ENCODE measurements around the gene MCU.
"Not testable (repeated sequence)": the region's sequence is repeated elsewhere in the genome, so short reads cannot be mapped to it uniquely, and the experiment has no call there.

The MCU gene

GRCh38 chr10:72746426-72747363, 54.8 kb downstream of the MCU start:
- in situ Hi-C loops (cut with HindIII; ENCODE audit: low pct_ligation_motif_present, low pct_unique_long_range_greater_than_20kb, low sequenced_read_pairs): no loop called here
- no peak for DNase-seq

- in situ Hi-C loops (cut with HindIII; ENCODE audit: low pct_ligation_motif_present, low pct_unique_long_range_greater_than_20kb, low sequenced_read_pairs): no loop called here
- no peak for DNase-seq
Observed at GRCh38 chr10:72747521-72747920, 55.6 kb downstream of the MCU start.

GRCh38 chr10:72753760-72754231, 61.9 kb downstream of the MCU start:
- DNase-seq: no peak
- in situ Hi-C loops (cut with HindIII; ENCODE audit: low pct_ligation_motif_present, low pct_unique_long_range_greater_than_20kb, low sequenced_read_pairs): no loop called here

- in situ Hi-C loops (cut with HindIII; ENCODE audit: low pct_ligation_motif_present, low pct_unique_long_range_greater_than_20kb, low sequenced_read_pairs): no loop called here
- DNase-seq: no peak
Observed at GRCh38 chr10:72754275-72755032, 62.5 kb downstream of the MCU start.

- no peak for DNase-seq
- in situ Hi-C loops (cut with HindIII; ENCODE audit: low pct_ligation_motif_present, low pct_unique_long_range_greater_than_20kb, low sequenced_read_pairs): no loop called here
Observed at GRCh38 chr10:72756674-72757385, 64.9 kb downstream of the MCU start.

- DNase-seq: no peak
- in situ Hi-C loops (cut with HindIII; ENCODE audit: low pct_ligation_motif_present, low pct_unique_long_range_greater_than_20kb, low sequenced_read_pairs): no loop called here
Observed at GRCh38 chr10:72757732-72758131, 65.8 kb downstream of the MCU start.

GRCh38 chr10:72758930-72759329, 67.0 kb downstream of the MCU start:
- DNase-seq; in situ Hi-C loops (cut with HindIII; ENCODE audit: low pct_ligation_motif_present, low pct_unique_long_range_greater_than_20kb, low sequenced_read_pairs): not testable (repeated sequence)

- DNase-seq: no peak
- in situ Hi-C loops (cut with HindIII; ENCODE audit: low pct_ligation_motif_present, low pct_unique_long_range_greater_than_20kb, low sequenced_read_pairs): no loop called here
Observed at GRCh38 chr10:72759584-72759983, 67.6 kb downstream of the MCU start.

GRCh38 chr10:72761498-72761897, 69.6 kb downstream of the MCU start:
- DNase-seq: no peak
- in situ Hi-C loops (cut with HindIII; ENCODE audit: low pct_ligation_motif_present, low pct_unique_long_range_greater_than_20kb, low sequenced_read_pairs): no loop called here

GRCh38 chr10:72762042-72762441, 70.1 kb downstream of the MCU start:
- DNase-seq: no peak
- in situ Hi-C loops (cut with HindIII; ENCODE audit: low pct_ligation_motif_present, low pct_unique_long_range_greater_than_20kb, low sequenced_read_pairs): no loop called here

- in situ Hi-C loops (cut with HindIII; ENCODE audit: low pct_ligation_motif_present, low pct_unique_long_range_greater_than_20kb, low sequenced_read_pairs): no loop called here
- DNase-seq: no peak
Observed at GRCh38 chr10:72763201-72763600, 71.3 kb downstream of the MCU start.

- in situ Hi-C loops (cut with HindIII; ENCODE audit: low pct_ligation_motif_present, low pct_unique_long_range_greater_than_20kb, low sequenced_read_pairs): no loop called here
- DNase-seq: peak; percentile 80
Observed at GRCh38 chr10:72764151-72764550, 72.2 kb downstream of the MCU start.

GRCh38 chr10:72765051-72765745, 73.3 kb downstream of the MCU start:
- no peak for DNase-seq
- in situ Hi-C loops (cut with HindIII; ENCODE audit: low pct_ligation_motif_present, low pct_unique_long_range_greater_than_20kb, low sequenced_read_pairs): no loop called here

- DNase-seq; in situ Hi-C loops (cut with HindIII; ENCODE audit: low pct_ligation_motif_present, low pct_unique_long_range_greater_than_20kb, low sequenced_read_pairs): not testable (repeated sequence)
Observed at GRCh38 chr10:72771195-72771594, 79.3 kb downstream of the MCU start.

GRCh38 chr10:72772031-72772430, 80.1 kb downstream of the MCU start:
- in situ Hi-C loops (cut with HindIII; ENCODE audit: low pct_ligation_motif_present, low pct_unique_long_range_greater_than_20kb, low sequenced_read_pairs): no loop called here
- DNase-seq: no peak

- DNase-seq: no peak
- in situ Hi-C loops (cut with HindIII; ENCODE audit: low pct_ligation_motif_present, low pct_unique_long_range_greater_than_20kb, low sequenced_read_pairs): no loop called here
Observed at GRCh38 chr10:72779874-72780273, 87.9 kb downstream of the MCU start.

- in situ Hi-C loops (cut with HindIII; ENCODE audit: low pct_ligation_motif_present, low pct_unique_long_range_greater_than_20kb, low sequenced_read_pairs): no loop called here
- DNase-seq: no peak
Observed at GRCh38 chr10:72782649-72783330, 90.8 kb downstream of the MCU start.

GRCh38 chr10:72783410-72783833, 91.5 kb downstream of the MCU start:
- in situ Hi-C loops (cut with HindIII; ENCODE audit: low pct_ligation_motif_present, low pct_unique_long_range_greater_than_20kb, low sequenced_read_pairs): no loop called here
- no peak for DNase-seq
